Bronchial epithelial cell (primary cell): ENCODE measurements around the gene AKR1C8. TPM values are rescaled to one million over a fixed set of nuclear protein-coding genes. Genes with fewer than 3 reads are reported as not detected.

ENCODE experiments used
- DNase-seq: peaks from one replicate; pipeline ENCODE4 v3.0.0-alpha.2; 2010; ENCODE audit warnings: low read depth
- FAIRE-seq: peaks from 2 replicates; lab custom pipeline; 2011; peaks lifted over from hg19 to GRCh38; lab: Jason Lieb, UNC
- H3K27me3 ChIP-seq: 2 replicates; pipeline ENCODE4 v1.5.1; 2011; ENCODE audit warnings: low read length; ENCODE audit not compliant: control insufficient read depth, insufficient read depth
- H3K36me3 ChIP-seq: 2 replicates; pipeline ENCODE4 v1.5.1; 2011; ENCODE audit warnings: low read length; ENCODE audit not compliant: control insufficient read depth, insufficient read depth
- H3K4me3 ChIP-seq: 2 replicates; pipeline ENCODE4 v1.5.1; 2011; ENCODE audit warnings: mild to moderate bottlenecking, low read depth, low read length, control low read depth
- CTCF ChIP-seq: IDR thresholded peaks from 2 replicates; pipeline ENCODE4 v1.5.1; 2011; ENCODE audit warnings: mild to moderate bottlenecking, moderate library complexity, low read length, control low read depth, inconsistent platforms; ENCODE audit not compliant: insufficient read depth, severe bottlenecking
- total RNA-seq: library from RNA; depleted of rRNA; stranded (reverse); fragments of >200 nt; gene quantifications from 2 replicates; pipeline ENCODE4 v1.2.1, GENCODE V29; 2014

AKR1C8 gene
- total RNA-seq, 1 donor from 2014 or later: 0.26 TPM

- no peak for TF ChIP-seq CTCF
Measured at GRCh38 chr10:5198386-5198785, 13.4 kb upstream of the AKR1C8 start.

GRCh38 chr10:5196702-5197113, 11.8 kb upstream of the AKR1C8 start, which contains the start of gene AKR1C4:
Gene AKR1C4 (plus strand): TSS chr10:5196837. CDS start chr10:5196868, 31 bp downstream.
- no peak for FAIRE-seq
- H3K4me3 ChIP-seq: no peak within 1 kb of the TSS
- TF ChIP-seq CTCF: no peak
- no peaks in the 10 kb centered on the region for H3K27me3 ChIP-seq
- no peaks in the 10 kb centered on the region for H3K36me3 ChIP-seq
- peak; percentile 4 for DNase-seq

More at GRCh38 chr10:5198386-5198785, 13.4 kb upstream of the AKR1C8 start:
- no peak overlapping the region for H3K4me3 ChIP-seq
- FAIRE-seq: no peak
- no peaks in the 10 kb centered on the region for H3K27me3 ChIP-seq
- no peaks in the 10 kb centered on the region for H3K36me3 ChIP-seq
- peak; percentile 45 for DNase-seq

- FAIRE-seq: no peak
- Histone ChIP-seq H3K4me3 (no peak overlapping the region), H3K27me3 (no peaks in the 10 kb centered on the region), H3K36me3 (no peaks in the 10 kb centered on the region)
- TF ChIP-seq CTCF: no peak
- no peak for DNase-seq
Measured at GRCh38 chr10:5195727-5196374, 10.9 kb upstream of the AKR1C8 start.

DNA sequence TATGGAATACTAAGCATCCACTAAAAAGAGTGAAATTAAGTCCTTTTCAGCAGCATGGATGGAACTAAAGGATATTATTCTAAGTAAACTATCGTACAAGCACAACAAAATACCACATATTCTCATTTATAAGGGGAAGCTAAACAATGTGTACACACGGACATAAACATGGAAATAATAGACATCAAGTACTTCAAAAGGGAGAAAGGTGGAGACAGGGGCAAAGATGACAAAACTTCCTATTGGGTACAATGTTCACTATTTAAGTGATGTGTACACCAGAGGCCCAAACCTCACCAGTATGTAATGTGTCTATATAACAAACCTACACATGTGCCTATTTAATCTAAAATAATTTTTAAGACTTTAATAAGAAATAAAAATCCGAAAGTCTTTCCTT, 9.5 kb upstream of the AKR1C8 start:
- no peak overlapping the region for H3K4me3 ChIP-seq
- FAIRE-seq: no peak
- no peaks in the 10 kb centered on the region for H3K27me3 ChIP-seq
- no peak for TF ChIP-seq CTCF
- no peak for DNase-seq
- H3K36me3 ChIP-seq: no peaks in the 10 kb centered on the region

DNA sequence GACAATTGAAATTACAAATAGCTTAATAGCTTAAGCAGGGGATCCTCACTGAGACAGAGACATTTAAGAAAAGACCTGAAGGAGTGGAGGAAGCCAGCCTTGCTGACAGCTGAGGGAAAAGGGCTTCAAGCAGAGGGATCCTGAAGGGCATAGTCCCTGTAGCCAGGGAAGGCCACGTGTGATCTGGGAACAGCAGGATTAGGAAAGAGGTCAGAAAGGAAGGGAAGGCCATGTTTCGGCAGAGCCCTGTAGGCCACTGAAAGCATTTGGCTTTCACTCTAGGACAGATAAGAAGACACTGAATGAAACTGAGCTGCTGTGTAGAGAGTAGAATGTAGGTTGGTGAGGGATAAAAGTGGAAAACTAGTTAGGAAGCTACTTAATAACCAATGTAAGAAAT, 3.4 kb upstream of the AKR1C8 start:
- FAIRE-seq: no peak
- no peak for DNase-seq

More for the DNA sequence above, 3.4 kb upstream of the AKR1C8 start:
- no peak for TF ChIP-seq CTCF
- Histone ChIP-seq H3K27me3 (no peaks in the 10 kb centered on the region), H3K4me3 (no peak overlapping the region), H3K36me3 (no peaks in the 10 kb centered on the region)
